Measurements from ENCODE around the gene GDF7. TPM values are rescaled to one million over a fixed set of nuclear protein-coding genes. Genes with fewer than 3 reads are reported as not detected.

Gene GDF7
- total and polyA plus RNA-seq, 4 experiments from 2014 or later: 0.04 to 0.26 (median 0.21) TPM

DNA sequence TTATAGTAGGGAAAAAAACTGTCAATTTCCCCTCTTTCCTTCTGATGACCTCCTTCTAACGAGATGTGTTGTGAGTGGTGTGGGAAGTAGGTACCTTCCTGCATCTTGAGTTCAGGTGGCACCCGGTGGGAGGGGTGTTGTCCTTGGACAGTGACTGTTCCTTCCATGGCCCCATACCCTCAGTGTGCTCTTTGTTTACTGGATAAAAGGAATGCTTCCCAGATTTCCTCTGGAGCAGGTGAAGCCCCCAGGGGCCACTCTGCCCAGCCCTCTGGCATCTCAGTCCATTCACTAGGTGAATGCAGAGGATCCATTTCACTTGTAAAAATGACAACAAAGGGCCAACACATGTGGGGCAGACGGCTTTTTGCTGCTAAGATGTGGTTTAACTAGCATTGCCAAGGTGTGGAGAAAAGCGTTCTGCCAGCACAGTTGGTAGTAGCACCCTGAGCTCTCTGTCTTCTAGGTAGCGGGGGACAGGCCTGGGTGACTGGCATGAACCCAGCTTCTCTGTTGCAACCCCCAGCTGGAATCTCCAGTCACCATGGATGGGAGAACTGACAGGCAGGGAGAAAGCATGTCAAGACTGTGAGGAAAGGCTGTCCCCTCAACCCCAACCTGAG, 6.9 kb downstream of the GDF7 start:
- peak overlapping the region in 1 of 7 donors; percentile 39 for H3K27ac Mint-ChIP-seq
- H3K27me3 ChIP-seq (ENCODE audit: insufficient read depth, low read length): peaks cover 18% of the 10 kb centered on the region
- CTCF ChIA-PET (ENCODE audit: partially characterized antibody): interaction anchor here (0.8 to 11.2 kb wide), 2 partner anchors 12 to 290 kb away, joined by 4 to 73 read pairs; no protein-coding TSS in a partner anchor

GRCh38 chr2:20674309-20674965, 7.5 kb downstream of the GDF7 start:
- Histone ChIP-seq H3K4me1 (ENCODE audit: insufficient read depth, low read length) (peaks cover 4% of the 10 kb centered on the region), H3K36me3 (ENCODE audit: insufficient read depth, low read length) (no peaks in the 10 kb centered on the region), H3K27me3 (ENCODE audit: insufficient read depth, low read length) (peaks cover 12% of the 10 kb centered on the region), H3K9me3 (ENCODE audit: control insufficient read depth in 1 of 2, low read length in 2 of 2) (no peaks in the 10 kb centered on the region), H3K4me3 (ENCODE audit: low read length in 2 of 2) (no peak overlapping the region), H3K27ac (ENCODE audit: low read depth, low read length) (no peak overlapping the region)
- Mint-ChIP-seq H3K4me3 (no peak overlapping the region), H3K27me3 (peaks cover 5 to 23% of the 10 kb centered on the region in 2 donors), H3K27ac (no peak overlapping the region), H3K4me1 (peaks cover 0 to 12% (median 3%) of the 10 kb centered on the region in 4 donors), H3K9me3 (peaks cover 0 to 2% (median 0%) of the 10 kb centered on the region in 8 donors), H3K36me3 (no peaks in the 10 kb centered on the region)
- intact Hi-C loops (cut with micrococcal nuclease): no loop called here
- no peak for DNase-seq
- ChIA-PET CTCF (ENCODE audit: partially characterized antibody) (interaction anchor here (1.4 to 11.2 kb wide), 2 partner anchors 13 to 286 kb away, joined by 3 to 73 read pairs; no protein-coding TSS in a partner anchor), POLR2A (ENCODE audit: partially characterized antibody) (no interaction called here)

More for the DNA sequence above, 6.9 kb downstream of the GDF7 start:
- POLR2A ChIA-PET (ENCODE audit: partially characterized antibody): no interaction called here
- H3K36me3 ChIP-seq (ENCODE audit: insufficient read depth, low read length): no peaks in the 10 kb centered on the region
- H3K4me3 ChIP-seq (ENCODE audit: low read length in 2 of 2): no peak overlapping the region
- peaks cover 7% of the 10 kb centered on the region for H3K4me1 ChIP-seq (ENCODE audit: insufficient read depth, low read length)
- Mint-ChIP-seq H3K4me3 (peak overlapping the region in 1 of 8 donors; percentile 57), H3K9me3 (peaks cover 0 to 2% (median 0%) of the 10 kb centered on the region in 8 donors), H3K4me1 (peaks cover 0 to 15% (median 3%) of the 10 kb centered on the region in 4 donors), H3K36me3 (no peaks in the 10 kb centered on the region), H3K27me3 (peaks cover 5 to 28% of the 10 kb centered on the region in 2 donors)
- H3K27ac ChIP-seq (ENCODE audit: low read depth, low read length): no peak overlapping the region
- H3K9me3 ChIP-seq (ENCODE audit: control insufficient read depth in 1 of 2, low read length in 2 of 2): no peaks in the 10 kb centered on the region
- no peak for DNase-seq
- intact Hi-C loops (cut with micrococcal nuclease): no loop called here

GRCh38 chr2:20674974-20675679, 8.2 kb downstream of the GDF7 start:
- intact Hi-C loops (cut with micrococcal nuclease): no loop called here
- no peaks in the 10 kb centered on the region for H3K36me3 ChIP-seq (ENCODE audit: insufficient read depth, low read length)
- H3K4me1 ChIP-seq (ENCODE audit: insufficient read depth, low read length): no peaks in the 10 kb centered on the region
- Mint-ChIP-seq H3K27ac (peak overlapping the region in 3 of 7 donors; percentile 24 to 81 (median 56)), H3K4me1 (peaks cover 0 to 7% (median 2%) of the 10 kb centered on the region in 4 donors), H3K4me3 (no peak overlapping the region), H3K9me3 (peaks cover 0 to 2% (median 0%) of the 10 kb centered on the region in 8 donors), H3K36me3 (peaks cover 0 to 1% of the 10 kb centered on the region in 2 donors), H3K27me3 (peaks cover 5 to 19% of the 10 kb centered on the region in 2 donors)
- ChIA-PET POLR2A (ENCODE audit: partially characterized antibody) (interaction anchor here (1.1 to 1.2 kb wide), 2 partner anchors 9 to 23 kb away, joined by 3 to 4 read pairs; partner anchors contain the start of gene HS1BP3), CTCF (ENCODE audit: partially characterized antibody) (interaction anchor here (1.4 to 11.2 kb wide), 2 partner anchors 14 to 286 kb away, joined by 3 to 73 read pairs; no protein-coding TSS in a partner anchor)
- H3K27ac ChIP-seq (ENCODE audit: low read depth, low read length): no peak overlapping the region
- peaks cover 12% of the 10 kb centered on the region for H3K27me3 ChIP-seq (ENCODE audit: insufficient read depth, low read length)
- H3K9me3 ChIP-seq (ENCODE audit: control insufficient read depth in 1 of 2, low read length in 2 of 2): no peaks in the 10 kb centered on the region
- no peak for DNase-seq
- no peak overlapping the region for H3K4me3 ChIP-seq (ENCODE audit: low read length in 2 of 2)

GRCh38 chr2:20675701-20676352, 8.9 kb downstream of the GDF7 start:
- peaks cover 0 to 7% (median 2%) of the 10 kb centered on the region in 4 donors for H3K4me1 Mint-ChIP-seq
- Histone ChIP-seq H3K36me3 (ENCODE audit: insufficient read depth, low read length) (no peaks in the 10 kb centered on the region), H3K27ac (ENCODE audit: low read depth, low read length) (no peak overlapping the region), H3K27me3 (ENCODE audit: insufficient read depth, low read length) (peaks cover 12% of the 10 kb centered on the region), H3K4me1 (ENCODE audit: insufficient read depth, low read length) (no peaks in the 10 kb centered on the region), H3K9me3 (ENCODE audit: control insufficient read depth in 1 of 2, low read length in 2 of 2) (no peaks in the 10 kb centered on the region), H3K4me3 (ENCODE audit: low read length in 2 of 2) (no peak overlapping the region)
- intact Hi-C loops (cut with micrococcal nuclease): no loop called here
- DNase-seq: no peak
- peaks cover 0 to 2% (median 0%) of the 10 kb centered on the region in 8 donors for H3K9me3 Mint-ChIP-seq
- H3K36me3 Mint-ChIP-seq: peaks cover 1 to 6% of the 10 kb centered on the region in 2 donors
- H3K27ac Mint-ChIP-seq: no peak overlapping the region
- ChIA-PET CTCF (ENCODE audit: partially characterized antibody) (interaction anchor here (1.0 to 11.2 kb wide), 3 partner anchors 9 to 285 kb away, joined by 3 to 73 read pairs (median 3); partner anchors contain the start of gene GDF7), POLR2A (ENCODE audit: partially characterized antibody) (interaction anchor here (1.1 to 1.2 kb wide), 2 partner anchors 10 to 24 kb away, joined by 3 to 4 read pairs; partner anchors contain the start of gene HS1BP3)
- peaks cover 5 to 17% of the 10 kb centered on the region in 2 donors for H3K27me3 Mint-ChIP-seq
- H3K4me3 Mint-ChIP-seq: no peak overlapping the region

GRCh38 chr2:20676353-20677215, 9.6 kb downstream of the GDF7 start:
- no peak for DNase-seq
- Histone ChIP-seq H3K27me3 (ENCODE audit: insufficient read depth, low read length) (peaks cover 9% of the 10 kb centered on the region), H3K27ac (ENCODE audit: low read depth, low read length) (no peak overlapping the region), H3K4me1 (ENCODE audit: insufficient read depth, low read length) (no peaks in the 10 kb centered on the region), H3K36me3 (ENCODE audit: insufficient read depth, low read length) (no peaks in the 10 kb centered on the region), H3K9me3 (ENCODE audit: control insufficient read depth in 1 of 2, low read length in 2 of 2) (no peaks in the 10 kb centered on the region), H3K4me3 (ENCODE audit: low read length in 2 of 2) (no peak overlapping the region)
- CTCF ChIA-PET (ENCODE audit: partially characterized antibody): interaction anchor here (1.0 to 11.2 kb wide), 3 partner anchors 9 to 15 kb away, joined by 3 to 73 read pairs (median 3); partner anchors contain the start of gene GDF7
- H3K36me3 Mint-ChIP-seq: peaks cover 2 to 13% of the 10 kb centered on the region in 2 donors
- POLR2A ChIA-PET (ENCODE audit: partially characterized antibody): interaction anchor here (1.1 to 1.6 kb wide), 3 partner anchors 10 to 26 kb away, joined by 3 to 5 read pairs (median 4); partner anchors contain the start of gene HS1BP3
- H3K4me1 Mint-ChIP-seq: peaks cover 0 to 4% (median 0%) of the 10 kb centered on the region in 4 donors
- peaks cover 0 to 2% (median 0%) of the 10 kb centered on the region in 8 donors for H3K9me3 Mint-ChIP-seq
- intact Hi-C loops (cut with micrococcal nuclease): no loop called here
- peaks cover 3 to 16% of the 10 kb centered on the region in 2 donors for H3K27me3 Mint-ChIP-seq
- H3K27ac Mint-ChIP-seq: peak overlapping the region in 2 of 7 donors; percentile 24 to 80
- H3K4me3 Mint-ChIP-seq: no peak overlapping the region
